Cardiac fibroblast (primary cell): ENCODE results near the gene LAMA2.

ENCODE experiments used
- DNase-seq, 2 donors: peaks; one replicate each; pipeline versions ENCODE4 v3.0.0 to v3.0.0-alpha.2; 2010; ENCODE audit warnings: low read depth in 2 of 2
- H3K4me3 ChIP-seq, 2 donors: replicated peaks in 1 of 2; 1 replicate in 1 of 2; 2 replicates in 1 of 2; pipeline ENCODE4 v1.5.1; 2011; ENCODE audit warnings: low read depth in 2 of 2, low read length in 2 of 2, mild to moderate bottlenecking in 2 of 2, moderate library complexity in 1 of 2
- TF ChIP-seq, protein P1 (sequence below): IDR thresholded peaks from one replicate; pipeline ENCODE4 v1.5.1; 2011; ENCODE audit warnings: low read depth, mild to moderate bottlenecking, low read length, inconsistent platforms

LAMA2 gene

DNA sequence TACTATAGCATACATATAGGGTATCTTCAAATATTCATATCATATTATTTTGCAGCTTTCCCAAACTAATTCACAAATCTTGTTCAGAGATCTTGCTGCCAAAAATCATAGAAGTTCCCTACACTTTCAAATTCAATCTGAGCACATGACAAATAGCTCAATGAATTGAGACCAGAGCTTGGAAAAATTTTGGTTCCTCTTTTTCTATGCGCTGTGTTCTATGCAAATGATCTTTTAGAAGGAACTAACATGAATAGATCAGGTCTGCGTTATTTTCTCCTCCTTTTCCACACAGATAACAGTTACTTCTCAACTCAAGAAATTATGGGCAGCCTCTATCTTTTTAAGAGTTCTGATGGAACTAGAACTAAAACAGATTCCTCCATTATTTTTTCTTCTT is 510.7 kb downstream of the LAMA2 start:
- TF ChIP-seq, protein P1, sequence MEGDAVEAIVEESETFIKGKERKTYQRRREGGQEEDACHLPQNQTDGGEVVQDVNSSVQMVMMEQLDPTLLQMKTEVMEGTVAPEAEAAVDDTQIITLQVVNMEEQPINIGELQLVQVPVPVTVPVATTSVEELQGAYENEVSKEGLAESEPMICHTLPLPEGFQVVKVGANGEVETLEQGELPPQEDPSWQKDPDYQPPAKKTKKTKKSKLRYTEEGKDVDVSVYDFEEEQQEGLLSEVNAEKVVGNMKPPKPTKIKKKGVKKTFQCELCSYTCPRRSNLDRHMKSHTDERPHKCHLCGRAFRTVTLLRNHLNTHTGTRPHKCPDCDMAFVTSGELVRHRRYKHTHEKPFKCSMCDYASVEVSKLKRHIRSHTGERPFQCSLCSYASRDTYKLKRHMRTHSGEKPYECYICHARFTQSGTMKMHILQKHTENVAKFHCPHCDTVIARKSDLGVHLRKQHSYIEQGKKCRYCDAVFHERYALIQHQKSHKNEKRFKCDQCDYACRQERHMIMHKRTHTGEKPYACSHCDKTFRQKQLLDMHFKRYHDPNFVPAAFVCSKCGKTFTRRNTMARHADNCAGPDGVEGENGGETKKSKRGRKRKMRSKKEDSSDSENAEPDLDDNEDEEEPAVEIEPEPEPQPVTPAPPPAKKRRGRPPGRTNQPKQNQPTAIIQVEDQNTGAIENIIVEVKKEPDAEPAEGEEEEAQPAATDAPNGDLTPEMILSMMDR = no peak
- no peak overlapping the region for H3K4me3 ChIP-seq
- DNase-seq = no peak

DNA sequence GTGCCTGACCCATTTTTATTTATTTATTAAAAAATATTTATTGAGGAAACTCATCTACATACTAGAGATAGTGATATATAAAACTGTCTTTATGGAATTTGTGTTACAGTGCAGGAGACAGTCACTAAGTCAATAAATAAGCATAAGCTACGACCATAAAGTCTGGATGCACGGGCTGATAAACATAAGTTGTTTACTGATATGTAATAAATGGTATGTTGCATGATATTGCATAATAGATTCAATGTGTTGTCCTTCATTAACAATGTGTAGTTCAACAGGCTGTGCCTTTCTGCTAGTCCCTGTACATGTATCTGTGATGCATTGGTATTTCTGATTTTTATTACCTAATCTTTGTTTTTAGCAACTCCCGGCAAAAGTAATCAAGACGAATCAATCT is 515.8 kb downstream of the LAMA2 start:
- DNase-seq = no peak
- H3K4me3 ChIP-seq = no peak overlapping the region
- TF ChIP-seq, protein P1 = no peak

DNA sequence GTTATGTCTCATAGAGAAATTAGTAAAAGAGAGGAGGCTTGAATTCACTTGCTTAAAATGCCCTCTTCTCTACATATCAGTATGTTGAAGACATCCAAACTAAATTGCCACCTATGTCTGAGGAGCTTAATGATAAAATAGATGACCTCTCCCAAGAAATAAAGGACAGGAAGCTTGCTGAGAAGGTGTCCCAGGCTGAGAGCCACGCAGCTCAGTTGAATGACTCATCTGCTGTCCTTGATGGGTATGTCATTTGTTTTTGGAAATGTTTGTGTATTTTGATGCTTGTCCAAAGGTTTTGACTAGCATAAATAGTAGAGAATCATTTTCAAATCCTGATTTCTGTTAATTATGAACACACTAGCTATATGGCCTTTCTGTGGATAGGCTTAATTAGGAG is 519.3 kb downstream of the LAMA2 start:
- peak in 1 of 2 donors; percentile 45 for DNase-seq
- no peak overlapping the region for H3K4me3 ChIP-seq
- TF ChIP-seq, protein P1 = no peak

DNA sequence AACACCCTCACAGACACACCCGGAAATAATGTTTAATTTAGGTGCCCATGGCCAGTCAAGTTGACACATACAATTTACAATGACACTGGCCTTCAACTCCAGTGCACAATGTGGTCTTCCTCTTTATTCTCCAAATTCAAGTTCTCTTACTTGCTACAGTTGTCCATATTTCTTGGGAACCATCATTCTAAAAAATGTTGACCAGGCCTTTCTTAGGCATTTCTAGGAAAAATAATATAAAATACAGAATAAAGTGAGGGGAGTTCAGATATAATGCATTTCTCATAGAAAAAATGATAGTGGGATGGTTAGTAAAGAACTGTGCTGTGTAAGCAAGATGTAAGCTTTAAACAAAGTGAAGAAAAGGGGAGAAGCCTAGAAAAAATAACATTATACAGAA is 528.2 kb downstream of the LAMA2 start:
- TF ChIP-seq, protein P1 = no peak

DNA sequence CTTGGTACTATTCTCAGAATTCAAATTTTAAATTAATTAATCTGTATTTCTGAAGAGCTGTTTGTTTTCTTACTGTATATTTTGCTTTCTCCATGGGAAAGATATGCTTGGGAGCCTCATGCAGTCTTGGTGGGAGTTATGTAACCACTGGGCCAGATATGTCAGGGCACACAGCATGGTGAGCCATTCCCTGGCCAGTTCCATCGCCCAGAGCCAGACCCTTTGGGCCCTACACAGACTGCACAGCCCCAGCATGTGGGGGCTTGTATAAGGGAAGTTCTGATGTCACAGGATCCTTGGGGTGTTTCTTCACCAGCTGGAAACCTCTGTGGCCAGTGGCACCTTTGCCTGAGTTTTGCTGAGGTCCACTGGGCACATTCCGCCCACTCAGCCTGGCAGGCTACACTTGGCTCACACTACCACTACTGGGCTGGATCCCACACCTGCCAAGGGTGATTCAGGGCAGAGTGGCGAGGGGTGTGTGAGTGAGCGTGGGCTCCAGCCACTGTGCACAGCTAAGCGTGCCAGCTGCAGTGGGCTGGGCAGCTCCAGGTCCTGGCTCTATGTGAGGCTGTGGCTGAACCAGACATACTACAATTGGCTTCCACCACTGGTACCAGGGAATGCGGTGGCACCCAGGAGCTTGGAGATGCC is 533.5 kb downstream of the LAMA2 start:
- no peak overlapping the region for H3K4me3 ChIP-seq
- TF ChIP-seq, protein P1 = no peak
- no peak for DNase-seq

More for the DNA sequence above, 528.2 kb downstream of the LAMA2 start:
- no peak for DNase-seq
- H3K4me3 ChIP-seq = no peak overlapping the region

DNA sequence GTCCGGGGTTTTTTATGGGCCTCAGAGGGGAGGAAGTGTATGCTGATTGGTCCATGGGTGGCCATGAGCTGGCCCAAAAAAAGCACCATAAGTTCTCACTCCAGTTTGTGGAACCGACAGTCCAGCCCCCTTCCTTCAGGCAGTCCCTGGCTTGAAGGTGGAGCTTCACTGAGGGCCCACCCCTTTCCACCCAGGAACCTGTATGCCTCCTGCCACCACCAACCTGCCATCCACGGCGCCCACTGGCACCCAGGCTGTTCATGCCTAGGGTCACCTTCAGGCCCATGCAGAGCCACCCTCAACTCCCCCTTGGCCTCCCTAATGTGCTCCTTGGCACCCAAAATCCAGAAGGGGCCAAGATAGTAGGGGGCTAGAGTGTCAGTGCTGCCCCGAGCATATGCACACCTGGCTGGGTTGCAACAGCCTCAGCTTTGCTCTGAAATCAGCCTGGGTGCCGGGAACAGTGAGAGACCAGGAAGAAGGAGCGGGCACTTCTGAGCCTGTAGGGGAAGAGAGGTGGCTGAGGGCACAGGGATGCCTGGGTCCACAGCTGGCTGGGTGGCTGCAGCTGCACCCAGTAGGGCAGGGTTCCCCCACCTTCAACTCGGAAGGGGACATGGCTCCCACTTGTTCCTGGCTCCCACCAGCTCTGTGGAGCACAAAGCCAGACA is 534.6 kb downstream of the LAMA2 start:
- H3K4me3 ChIP-seq = no peak overlapping the region
- TF ChIP-seq, protein P1 = no peak
- DNase-seq = no peak

DNA sequence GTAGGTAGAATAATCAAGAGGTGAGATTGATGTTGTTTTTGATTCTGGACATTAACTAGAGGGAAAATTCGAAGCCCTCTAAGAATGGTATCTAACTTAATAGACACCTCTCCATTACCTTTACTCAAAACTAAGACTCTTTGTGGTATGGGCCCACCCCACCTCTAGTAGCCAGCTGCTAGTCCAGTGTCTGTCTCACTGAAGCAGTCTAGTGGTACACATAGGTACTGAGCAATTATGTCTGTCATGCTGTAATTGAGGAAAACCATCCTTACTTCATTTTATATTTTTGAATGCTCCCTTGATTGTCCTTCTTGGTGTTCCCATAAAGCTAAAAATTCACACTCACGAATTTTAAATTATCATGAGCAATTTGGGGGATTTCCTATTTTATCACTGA is 536.4 kb downstream of the LAMA2 start:
- H3K4me3 ChIP-seq = no peak overlapping the region
- TF ChIP-seq, protein P1 = no peak
- DNase-seq = no peak
